ENCODE results near the gene C8A.

C8A gene

DNA sequence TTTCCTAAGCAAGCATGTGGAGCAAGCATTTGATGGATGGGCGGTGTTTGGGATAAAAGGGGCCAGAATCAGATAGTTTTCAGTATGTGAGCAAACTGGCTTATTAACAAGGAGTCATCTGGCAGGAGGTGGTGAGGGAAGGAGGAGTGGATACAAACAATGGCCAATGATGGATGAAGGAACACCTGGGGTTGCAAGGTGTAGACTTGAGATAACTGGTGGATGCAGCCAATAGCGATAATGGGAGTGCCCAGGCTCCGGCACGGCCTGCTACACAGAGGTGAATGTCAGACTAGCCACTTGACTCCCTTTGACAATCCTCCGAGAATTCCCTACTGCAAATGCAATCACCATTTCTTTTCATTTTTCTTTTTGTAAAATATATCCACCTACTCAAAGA, 69.5 kb downstream of the C8A start:
- no peaks in the 10 kb centered on the region for H3K36me3 ChIP-seq (ENCODE audit: control insufficient read depth, insufficient read depth, low read length)
- H3K4me1 ChIP-seq (ENCODE audit: control insufficient read depth, insufficient read depth, low read length), result no peaks in the 10 kb centered on the region

DNA sequence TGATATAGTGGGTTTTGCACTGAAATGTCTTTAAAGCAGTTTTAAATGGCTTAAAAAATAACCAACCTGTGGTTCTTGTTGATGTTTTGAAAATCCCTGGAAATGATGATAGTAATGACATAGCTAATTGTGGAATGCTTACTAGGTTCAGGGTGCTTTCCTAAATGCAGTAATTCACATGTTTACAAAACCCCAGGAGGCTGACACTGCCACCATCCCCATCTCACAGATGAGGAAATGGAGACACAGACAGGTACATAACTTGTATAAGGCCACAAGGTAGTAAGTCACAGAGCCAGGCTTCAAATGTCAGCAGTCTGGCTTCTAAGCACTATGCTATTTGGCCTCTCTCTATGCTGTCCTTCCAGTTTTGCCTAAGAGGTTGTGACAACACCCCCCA, 70.6 kb downstream of the C8A start:
- H3K4me3 ChIP-seq (ENCODE audit: low read depth, low read length), result no peak overlapping the region

More for the DNA sequence above, 69.5 kb downstream of the C8A start:
- Histone ChIP-seq H3K27me3 (ENCODE audit: control insufficient read depth, insufficient read depth, low read length) (no peaks in the 10 kb centered on the region), H3K9me3 (ENCODE audit: control insufficient read depth, insufficient read depth, low read depth, low read length) (no peaks in the 10 kb centered on the region), H3K9ac (ENCODE audit: low read length) (no peak overlapping the region), H3K4me3 (ENCODE audit: low read depth, low read length) (no peak overlapping the region), H3K27ac (ENCODE audit: low read depth, low read length) (no peak overlapping the region)

DNA sequence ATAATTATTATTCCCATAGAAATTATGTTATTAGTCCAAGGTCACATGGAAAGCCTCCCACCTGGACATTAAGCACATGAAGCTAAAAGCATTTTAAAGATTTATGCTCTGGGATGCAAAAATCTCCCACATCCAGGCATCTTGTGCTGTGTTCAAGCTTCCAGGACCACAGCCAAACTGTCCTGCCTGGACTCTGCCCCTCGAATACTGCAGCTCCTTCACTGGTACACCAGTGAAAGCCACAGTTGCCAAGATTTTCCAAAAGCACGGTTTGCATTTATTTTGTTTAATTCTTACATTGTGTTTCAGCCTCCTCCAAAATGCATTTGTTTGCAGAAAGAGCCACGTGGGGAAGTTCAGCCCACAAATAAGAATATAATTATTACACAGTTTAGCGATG, 72.6 kb downstream of the C8A start:
- H3K27me3 ChIP-seq (ENCODE audit: control insufficient read depth, insufficient read depth, low read length), result no peaks in the 10 kb centered on the region
- H3K9me3 ChIP-seq (ENCODE audit: control insufficient read depth, insufficient read depth, low read depth, low read length), result no peaks in the 10 kb centered on the region
- no peak overlapping the region for H3K9ac ChIP-seq (ENCODE audit: low read length)
- H3K4me1 ChIP-seq (ENCODE audit: control insufficient read depth, insufficient read depth, low read length), result no peaks in the 10 kb centered on the region
- no peaks in the 10 kb centered on the region for H3K36me3 ChIP-seq (ENCODE audit: control insufficient read depth, insufficient read depth, low read length)
- H3K27ac ChIP-seq (ENCODE audit: low read depth, low read length), result no peak overlapping the region
- H3K4me3 ChIP-seq (ENCODE audit: low read depth, low read length), result no peak overlapping the region

More for the DNA sequence above, 70.6 kb downstream of the C8A start:
- no peak overlapping the region for H3K27ac ChIP-seq (ENCODE audit: low read depth, low read length)
- H3K9ac ChIP-seq (ENCODE audit: low read length), result no peak overlapping the region
- no peaks in the 10 kb centered on the region for H3K36me3 ChIP-seq (ENCODE audit: control insufficient read depth, insufficient read depth, low read length)
- H3K4me1 ChIP-seq (ENCODE audit: control insufficient read depth, insufficient read depth, low read length), result no peaks in the 10 kb centered on the region
- H3K27me3 ChIP-seq (ENCODE audit: control insufficient read depth, insufficient read depth, low read length), result no peaks in the 10 kb centered on the region
- no peaks in the 10 kb centered on the region for H3K9me3 ChIP-seq (ENCODE audit: control insufficient read depth, insufficient read depth, low read depth, low read length)

DNA sequence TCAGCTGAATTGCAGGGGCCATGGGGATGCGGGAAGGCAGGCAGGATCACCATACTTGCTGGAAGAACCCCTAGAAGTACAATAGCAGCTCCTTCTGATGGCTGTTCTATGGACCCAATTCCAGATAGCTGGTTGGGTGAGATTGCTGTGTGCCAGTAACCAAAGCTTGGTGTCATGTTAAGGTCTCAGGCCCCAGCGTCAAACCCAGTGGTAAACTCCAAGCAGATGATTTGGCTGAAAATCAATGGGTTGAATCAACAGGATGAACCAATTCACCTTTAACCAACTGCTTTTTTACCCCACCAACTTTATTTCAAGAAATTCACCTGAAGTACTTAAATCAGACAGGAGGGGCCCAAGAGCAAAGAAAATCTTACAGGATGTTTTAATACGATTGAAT, 73.4 kb downstream of the C8A start:
- Histone ChIP-seq H3K9me3 (ENCODE audit: control insufficient read depth, insufficient read depth, low read depth, low read length) (no peaks in the 10 kb centered on the region), H3K9ac (ENCODE audit: low read length) (no peak overlapping the region), H3K27me3 (ENCODE audit: control insufficient read depth, insufficient read depth, low read length) (peaks cover 2% of the 10 kb centered on the region; the same call in 1 of the 2 replicates), H3K27ac (ENCODE audit: low read depth, low read length) (no peak overlapping the region), H3K4me1 (ENCODE audit: control insufficient read depth, insufficient read depth, low read length) (no peaks in the 10 kb centered on the region), H3K36me3 (ENCODE audit: control insufficient read depth, insufficient read depth, low read length) (no peaks in the 10 kb centered on the region), H3K4me3 (ENCODE audit: low read depth, low read length) (no peak overlapping the region)

DNA sequence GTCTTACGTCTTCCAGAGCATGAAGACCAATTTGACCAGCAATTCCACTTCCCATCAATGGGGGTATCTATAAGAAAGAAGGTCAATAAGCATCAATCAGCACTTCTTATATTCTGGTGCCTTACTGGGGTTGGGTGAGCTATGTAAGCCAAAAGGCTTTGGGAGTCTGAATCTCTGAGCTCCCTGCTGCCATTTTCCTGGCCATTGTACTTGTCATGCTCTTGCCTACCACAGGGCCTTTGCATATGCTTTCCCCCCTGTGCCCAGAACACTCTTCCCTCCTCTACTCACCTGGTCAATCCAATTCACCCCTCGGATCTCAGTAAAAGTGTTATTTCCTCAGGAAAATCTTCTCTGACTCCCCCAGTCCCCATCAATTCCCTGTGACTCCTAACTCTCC, 74.9 kb downstream of the C8A start:
- H3K36me3 ChIP-seq (ENCODE audit: control insufficient read depth, insufficient read depth, low read length), result no peaks in the 10 kb centered on the region
- no peak overlapping the region for H3K27ac ChIP-seq (ENCODE audit: low read depth, low read length)
- peaks cover 13% of the 10 kb centered on the region; the same call in 1 of the 2 replicates for H3K27me3 ChIP-seq (ENCODE audit: control insufficient read depth, insufficient read depth, low read length)
- H3K9ac ChIP-seq (ENCODE audit: low read length), result no peak overlapping the region
- H3K4me3 ChIP-seq (ENCODE audit: low read depth, low read length), result no peak overlapping the region
- H3K9me3 ChIP-seq (ENCODE audit: control insufficient read depth, insufficient read depth, low read depth, low read length), result no peaks in the 10 kb centered on the region
- H3K4me1 ChIP-seq (ENCODE audit: control insufficient read depth, insufficient read depth, low read length), result peaks cover 4% of the 10 kb centered on the region; the same call in 1 of the 2 replicates

DNA sequence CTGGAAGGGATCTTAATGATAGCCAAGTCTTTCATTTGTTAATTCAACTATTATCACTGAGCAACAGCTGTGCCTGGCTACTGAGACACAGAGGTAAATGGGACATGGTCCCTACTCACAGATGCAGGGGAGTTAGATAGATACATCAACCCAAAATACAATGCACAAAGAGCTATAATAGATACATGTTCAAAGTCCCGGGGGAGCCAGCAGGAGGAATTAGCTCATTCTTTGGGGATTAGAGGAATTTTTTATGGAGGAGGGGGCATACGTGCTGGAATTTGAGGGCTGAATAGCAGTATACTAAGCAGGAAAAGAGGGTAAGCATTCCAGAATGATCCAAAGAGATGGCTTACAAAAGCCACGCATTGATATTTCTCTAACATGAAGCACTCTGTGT, 76.6 kb downstream of the C8A start:
- Histone ChIP-seq H3K4me1 (ENCODE audit: control insufficient read depth, insufficient read depth, low read length) (peaks cover 7% of the 10 kb centered on the region; the same call in 1 of the 2 replicates), H3K9ac (ENCODE audit: low read length) (no peak overlapping the region), H3K4me3 (ENCODE audit: low read depth, low read length) (no peak overlapping the region), H3K27me3 (ENCODE audit: control insufficient read depth, insufficient read depth, low read length) (peaks cover 21% of the 10 kb centered on the region; the same call in 1 of the 2 replicates), H3K27ac (ENCODE audit: low read depth, low read length) (no peak overlapping the region), H3K9me3 (ENCODE audit: control insufficient read depth, insufficient read depth, low read depth, low read length) (no peaks in the 10 kb centered on the region), H3K36me3 (ENCODE audit: control insufficient read depth, insufficient read depth, low read length) (no peaks in the 10 kb centered on the region)

DNA sequence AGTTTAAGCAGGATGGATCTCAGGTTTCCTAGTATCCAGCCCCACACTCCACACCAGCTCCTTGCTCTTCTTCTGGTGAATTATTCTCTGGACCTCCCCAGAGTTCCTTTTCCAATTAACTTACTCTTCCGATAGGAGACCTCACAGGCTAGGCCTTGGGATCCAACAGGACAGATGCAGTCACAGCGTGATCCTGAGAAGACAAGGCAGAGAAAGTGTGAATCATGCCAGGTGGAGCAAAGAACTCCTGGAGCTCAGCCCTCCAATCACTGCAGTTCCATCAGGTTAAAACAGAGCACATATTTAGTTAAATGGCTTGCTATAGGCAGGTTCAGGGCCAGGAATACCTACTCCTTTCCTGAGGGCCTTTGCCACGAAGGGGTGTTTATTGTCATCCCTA, 77.1 kb downstream of the C8A start:
- Histone ChIP-seq H3K27ac (ENCODE audit: low read depth, low read length) (no peak overlapping the region), H3K27me3 (ENCODE audit: control insufficient read depth, insufficient read depth, low read length) (peaks cover 21% of the 10 kb centered on the region; the same call in 1 of the 2 replicates), H3K9ac (ENCODE audit: low read length) (no peak overlapping the region), H3K36me3 (ENCODE audit: control insufficient read depth, insufficient read depth, low read length) (no peaks in the 10 kb centered on the region), H3K4me1 (ENCODE audit: control insufficient read depth, insufficient read depth, low read length) (peaks cover 7% of the 10 kb centered on the region; the same call in 1 of the 2 replicates), H3K4me3 (ENCODE audit: low read depth, low read length) (no peak overlapping the region), H3K9me3 (ENCODE audit: control insufficient read depth, insufficient read depth, low read depth, low read length) (no peaks in the 10 kb centered on the region)

DNA sequence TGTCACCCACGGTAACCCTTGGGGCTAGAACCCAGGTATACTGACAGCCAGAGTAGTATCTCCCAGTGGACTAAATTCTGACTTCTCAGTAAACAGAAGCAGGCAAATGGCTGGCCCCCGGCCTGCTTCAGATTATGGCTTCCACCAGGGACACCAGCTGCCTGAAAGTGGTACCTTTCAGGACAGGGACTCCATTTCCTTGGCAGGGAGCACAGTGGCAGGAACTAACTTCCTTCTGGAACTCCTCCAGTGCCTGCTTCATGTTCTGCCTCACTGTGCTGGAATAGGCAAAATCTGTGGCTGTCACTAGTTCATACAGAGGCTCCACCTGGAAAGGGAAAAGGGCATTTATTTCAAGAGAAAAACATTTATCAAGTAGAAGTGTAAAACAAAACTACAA, 78.6 kb downstream of the C8A start:
- peaks cover 21% of the 10 kb centered on the region; the same call in 1 of the 2 replicates for H3K27me3 ChIP-seq (ENCODE audit: control insufficient read depth, insufficient read depth, low read length)
- no peaks in the 10 kb centered on the region for H3K9me3 ChIP-seq (ENCODE audit: control insufficient read depth, insufficient read depth, low read depth, low read length)
- no peak overlapping the region for H3K4me3 ChIP-seq (ENCODE audit: low read depth, low read length)
- no peak overlapping the region for H3K27ac ChIP-seq (ENCODE audit: low read depth, low read length)
- peaks cover 7% of the 10 kb centered on the region; the same call in 1 of the 2 replicates for H3K4me1 ChIP-seq (ENCODE audit: control insufficient read depth, insufficient read depth, low read length)
- no peak overlapping the region for H3K9ac ChIP-seq (ENCODE audit: low read length)
- H3K36me3 ChIP-seq (ENCODE audit: control insufficient read depth, insufficient read depth, low read length), result no peaks in the 10 kb centered on the region

DNA sequence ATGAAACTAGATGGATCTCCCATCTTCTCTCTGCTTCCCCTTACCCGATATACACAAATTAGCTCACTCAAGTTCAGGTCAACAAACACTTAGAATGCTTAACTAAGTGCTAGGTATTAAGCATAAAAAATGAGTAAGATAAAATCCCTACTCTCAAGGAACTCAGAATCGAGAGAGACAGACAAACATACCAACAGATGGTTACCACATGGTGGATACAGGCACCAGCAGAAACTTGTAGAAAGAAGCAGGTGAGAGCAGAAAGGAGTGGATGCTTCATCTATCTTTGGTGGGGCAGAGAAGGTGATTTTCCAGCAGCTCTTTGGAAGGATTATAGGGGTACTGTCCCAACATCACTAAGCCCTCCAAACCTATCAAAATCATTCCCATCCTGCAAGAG, 79.0 kb downstream of the C8A start:
- H3K9ac ChIP-seq (ENCODE audit: low read length), result no peak overlapping the region
- no peak overlapping the region for H3K4me3 ChIP-seq (ENCODE audit: low read depth, low read length)
- H3K9me3 ChIP-seq (ENCODE audit: control insufficient read depth, insufficient read depth, low read depth, low read length), result no peaks in the 10 kb centered on the region
- H3K36me3 ChIP-seq (ENCODE audit: control insufficient read depth, insufficient read depth, low read length), result no peaks in the 10 kb centered on the region
- peaks cover 7% of the 10 kb centered on the region; the same call in 1 of the 2 replicates for H3K4me1 ChIP-seq (ENCODE audit: control insufficient read depth, insufficient read depth, low read length)
- H3K27ac ChIP-seq (ENCODE audit: low read depth, low read length), result no peak overlapping the region
- H3K27me3 ChIP-seq (ENCODE audit: control insufficient read depth, insufficient read depth, low read length), result peaks cover 21% of the 10 kb centered on the region; the same call in 1 of the 2 replicates

DNA sequence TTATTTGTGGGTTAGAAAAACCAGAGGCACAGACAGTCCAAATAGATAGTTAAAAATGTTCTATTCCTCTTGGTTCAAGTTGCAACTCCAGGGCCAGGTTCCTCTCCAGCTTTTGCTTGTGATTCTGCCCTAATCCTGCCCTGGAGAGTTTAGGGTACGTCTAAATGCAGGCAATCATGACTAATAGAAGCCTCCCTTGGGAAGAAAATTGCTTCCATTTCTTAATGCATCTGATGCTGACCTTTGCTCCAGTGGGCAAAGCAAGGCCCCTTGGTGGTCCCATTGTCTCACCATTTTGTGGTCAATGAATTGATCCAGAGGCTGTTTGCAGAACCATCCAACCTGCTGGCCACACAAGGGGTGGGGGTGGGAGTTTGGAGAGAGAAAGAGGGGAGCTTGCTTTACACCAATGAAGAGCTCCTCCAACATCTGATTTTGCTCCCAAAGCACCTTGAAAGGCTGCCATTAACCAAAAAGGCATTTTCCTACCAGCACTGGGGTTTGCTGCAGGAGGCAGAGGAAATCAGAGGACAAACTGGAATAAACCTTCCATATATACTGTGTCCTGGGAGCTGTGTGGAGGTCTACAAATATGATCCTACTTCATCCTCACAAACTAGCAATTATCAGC, 79.9 kb downstream of the C8A start:
- Histone ChIP-seq H3K36me3 (ENCODE audit: control insufficient read depth, insufficient read depth, low read length) (no peaks in the 10 kb centered on the region), H3K27me3 (ENCODE audit: control insufficient read depth, insufficient read depth, low read length) (peaks cover 21% of the 10 kb centered on the region; the same call in 1 of the 2 replicates), H3K9me3 (ENCODE audit: control insufficient read depth, insufficient read depth, low read depth, low read length) (no peaks in the 10 kb centered on the region), H3K4me3 (ENCODE audit: low read depth, low read length) (no peak overlapping the region), H3K4me1 (ENCODE audit: control insufficient read depth, insufficient read depth, low read length) (peaks cover 15% of the 10 kb centered on the region; the same call in 1 of the 2 replicates), H3K27ac (ENCODE audit: low read depth, low read length) (no peak overlapping the region), H3K9ac (ENCODE audit: low read length) (no peak overlapping the region)

DNA sequence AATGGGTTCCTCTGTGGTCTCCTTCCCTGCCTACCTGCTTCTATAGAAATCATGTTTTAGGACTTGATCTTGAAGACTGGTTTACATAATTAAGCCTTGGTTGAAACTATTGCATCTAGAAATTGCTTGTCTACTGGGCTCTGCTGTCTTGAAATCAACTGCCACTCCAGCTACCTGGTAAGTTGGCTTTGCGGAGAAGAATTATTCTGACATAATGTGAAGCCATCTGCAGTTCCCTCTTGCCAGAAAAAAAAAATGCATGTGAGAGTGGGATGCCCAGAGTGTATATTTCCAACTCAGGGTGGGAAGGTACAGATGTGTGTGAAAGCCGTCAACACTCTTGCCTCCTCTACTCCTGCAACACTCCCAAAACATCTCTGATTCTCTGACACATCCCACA, 84.0 kb downstream of the C8A start:
- H3K4me3 ChIP-seq (ENCODE audit: low read depth, low read length), result no peak overlapping the region
- no peaks in the 10 kb centered on the region for H3K36me3 ChIP-seq (ENCODE audit: control insufficient read depth, insufficient read depth, low read length)
- no peaks in the 10 kb centered on the region for H3K9me3 ChIP-seq (ENCODE audit: control insufficient read depth, insufficient read depth, low read depth, low read length)
- no peak overlapping the region for H3K27ac ChIP-seq (ENCODE audit: low read depth, low read length)
- peaks cover 15% of the 10 kb centered on the region; the same call in 1 of the 2 replicates for H3K4me1 ChIP-seq (ENCODE audit: control insufficient read depth, insufficient read depth, low read length)
- H3K27me3 ChIP-seq (ENCODE audit: control insufficient read depth, insufficient read depth, low read length), result peaks cover 13% of the 10 kb centered on the region; the same call in 1 of the 2 replicates
- no peak overlapping the region for H3K9ac ChIP-seq (ENCODE audit: low read length)
